GM19438 (cell line): ENCODE measurements around the gene MAP10.
"Not testable (repeated sequence)": the region's sequence is repeated elsewhere in the genome, so short reads cannot be mapped to it uniquely, and the experiment has no call there.

Source experiments
- ATAC-seq: cut with Tn5 transposase; IDR thresholded peaks from one replicate; pipeline ENCODE4 v1.9.1; 2021; ENCODE audit warnings: low read depth; ENCODE audit not compliant: unreplicated experiment

Gene MAP10

GRCh38 chr1:232805269-232806185 lies at the start of gene MAP10:
MAP10 (plus strand) TSS chr1:232805416; CDS start chr1:232805450, 34 bp downstream.
- ATAC-seq, result peak; percentile 87

GRCh38 chr1:232764458-232765251 lies 40.6 kb upstream of the MAP10 start:
- ATAC-seq, result no peak

- ATAC-seq, result no peak
These were observed 39.7 kb upstream of the MAP10 start for GRCh38 chr1:232765542-232765941.

- peak; percentile 83 for ATAC-seq
These were observed 38.9 kb upstream of the MAP10 start for GRCh38 chr1:232766241-232766890.

- no peak for ATAC-seq
These were observed 38.3 kb upstream of the MAP10 start for GRCh38 chr1:232766904-232767303.

GRCh38 chr1:232767305-232768074 lies 37.7 kb upstream of the MAP10 start:
- ATAC-seq, result no peak

GRCh38 chr1:232768793-232769192 lies 36.4 kb upstream of the MAP10 start:
- no peak for ATAC-seq

GRCh38 chr1:232769733-232770132 lies 35.5 kb upstream of the MAP10 start:
- ATAC-seq, result no peak

GRCh38 chr1:232773752-232774151 lies 31.5 kb upstream of the MAP10 start:
- ATAC-seq, result no peak

GRCh38 chr1:232776526-232777106 lies 28.6 kb upstream of the MAP10 start:
- no peak for ATAC-seq

GRCh38 chr1:232780354-232780753 lies 24.9 kb upstream of the MAP10 start:
- ATAC-seq, result no peak

- ATAC-seq, result no peak
These were observed 20.4 kb upstream of the MAP10 start for GRCh38 chr1:232784794-232785193.

GRCh38 chr1:232785630-232786029 lies 19.6 kb upstream of the MAP10 start:
- ATAC-seq, result not testable (repeated sequence)

- no peak for ATAC-seq
These were observed 18.3 kb upstream of the MAP10 start for GRCh38 chr1:232786845-232787455.

GRCh38 chr1:232788235-232788872 lies 16.9 kb upstream of the MAP10 start:
- ATAC-seq, result no peak

- no peak for ATAC-seq
These were observed 15.6 kb upstream of the MAP10 start for GRCh38 chr1:232789651-232790050.

GRCh38 chr1:232792949-232793348 lies 12.3 kb upstream of the MAP10 start:
- no peak for ATAC-seq

- ATAC-seq, result no peak
These were observed 11.3 kb upstream of the MAP10 start for GRCh38 chr1:232793944-232794343.

- ATAC-seq, result no peak
These were observed 9.6 kb upstream of the MAP10 start for GRCh38 chr1:232795497-232796053.
